ENCODE measurements around the gene HCK.

Gene HCK

DNA sequence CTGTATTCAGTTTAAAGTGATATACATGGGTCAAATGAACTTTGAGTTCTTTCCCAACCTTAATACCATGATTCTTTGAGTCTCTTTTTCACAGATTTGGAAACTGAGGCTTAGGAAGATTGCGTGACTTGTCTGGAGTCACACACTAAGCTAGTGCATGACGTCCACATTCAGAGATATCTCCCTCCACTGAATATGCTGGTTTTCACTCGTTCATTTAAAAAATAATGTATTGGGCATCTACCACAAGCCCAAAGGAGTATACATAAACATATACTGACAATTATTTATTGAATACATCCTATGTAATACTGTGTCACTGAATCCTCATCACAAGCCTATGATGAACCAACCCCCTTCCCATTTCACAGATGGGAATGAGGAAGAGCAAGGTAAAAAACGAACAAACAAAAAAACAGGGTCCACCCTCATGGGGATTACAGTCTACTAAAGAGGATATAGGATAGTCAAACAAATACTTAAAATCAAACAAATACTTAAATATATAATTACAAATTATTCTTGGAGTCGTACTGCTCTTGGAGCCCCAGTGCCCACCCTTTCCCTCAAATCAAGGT lies 56.9 kb downstream of the HCK start:
- TF ChIP-seq SIN3A (IDR thresholded peaks at IDR 0.05; ENCODE audit: borderline replicate concordance, insufficient read depth, low read length) (no peak), POLR2AphosphoS5 (IDR thresholded peaks at IDR 0.05; ENCODE audit: low read depth, low read length) (no peak), FOXP2 (optimal IDR thresholded peaks at IDR 0.05; ENCODE audit: borderline replicate concordance, extremely low read depth, extremely low read length, insufficient read depth) (no peak), TAF1 (IDR thresholded peaks at IDR 0.05; ENCODE audit: borderline replicate concordance, insufficient read depth, low read length) (no peak)
- TF ChIP-seq, protein P1, sequence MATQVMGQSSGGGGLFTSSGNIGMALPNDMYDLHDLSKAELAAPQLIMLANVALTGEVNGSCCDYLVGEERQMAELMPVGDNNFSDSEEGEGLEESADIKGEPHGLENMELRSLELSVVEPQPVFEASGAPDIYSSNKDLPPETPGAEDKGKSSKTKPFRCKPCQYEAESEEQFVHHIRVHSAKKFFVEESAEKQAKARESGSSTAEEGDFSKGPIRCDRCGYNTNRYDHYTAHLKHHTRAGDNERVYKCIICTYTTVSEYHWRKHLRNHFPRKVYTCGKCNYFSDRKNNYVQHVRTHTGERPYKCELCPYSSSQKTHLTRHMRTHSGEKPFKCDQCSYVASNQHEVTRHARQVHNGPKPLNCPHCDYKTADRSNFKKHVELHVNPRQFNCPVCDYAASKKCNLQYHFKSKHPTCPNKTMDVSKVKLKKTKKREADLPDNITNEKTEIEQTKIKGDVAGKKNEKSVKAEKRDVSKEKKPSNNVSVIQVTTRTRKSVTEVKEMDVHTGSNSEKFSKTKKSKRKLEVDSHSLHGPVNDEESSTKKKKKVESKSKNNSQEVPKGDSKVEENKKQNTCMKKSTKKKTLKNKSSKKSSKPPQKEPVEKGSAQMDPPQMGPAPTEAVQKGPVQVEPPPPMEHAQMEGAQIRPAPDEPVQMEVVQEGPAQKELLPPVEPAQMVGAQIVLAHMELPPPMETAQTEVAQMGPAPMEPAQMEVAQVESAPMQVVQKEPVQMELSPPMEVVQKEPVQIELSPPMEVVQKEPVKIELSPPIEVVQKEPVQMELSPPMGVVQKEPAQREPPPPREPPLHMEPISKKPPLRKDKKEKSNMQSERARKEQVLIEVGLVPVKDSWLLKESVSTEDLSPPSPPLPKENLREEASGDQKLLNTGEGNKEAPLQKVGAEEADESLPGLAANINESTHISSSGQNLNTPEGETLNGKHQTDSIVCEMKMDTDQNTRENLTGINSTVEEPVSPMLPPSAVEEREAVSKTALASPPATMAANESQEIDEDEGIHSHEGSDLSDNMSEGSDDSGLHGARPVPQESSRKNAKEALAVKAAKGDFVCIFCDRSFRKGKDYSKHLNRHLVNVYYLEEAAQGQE (IDR thresholded peaks at IDR 0.05; ENCODE audit: insufficient read depth in 1 of 2, low read depth in 2 of 2, low read length in 2 of 2), result no peak

- TF ChIP-seq, protein P1 (IDR thresholded peaks at IDR 0.05; ENCODE audit: insufficient read depth in 1 of 2, low read depth in 2 of 2, low read length in 2 of 2), result peak; percentile 5 to 32; a peak in 1 of 4 replicates
- peak; percentile 98 for TF ChIP-seq TAF1 (IDR thresholded peaks at IDR 0.05; ENCODE audit: borderline replicate concordance, insufficient read depth, low read length)
- 0 out of 2 replicates have a peak, but pooled peaks have one; percentile 45 for TF ChIP-seq SIN3A (IDR thresholded peaks at IDR 0.05; ENCODE audit: borderline replicate concordance, insufficient read depth, low read length)
- TF ChIP-seq POLR2AphosphoS5 (IDR thresholded peaks at IDR 0.05; ENCODE audit: low read depth, low read length), result peak; percentile 93
- TF ChIP-seq FOXP2 (optimal IDR thresholded peaks at IDR 0.05; ENCODE audit: borderline replicate concordance, extremely low read depth, extremely low read length, insufficient read depth), result no peak
Measured at GRCh38 chr20:32109392-32110172, 57.5 kb downstream of the HCK start, which contains the start of gene TM9SF4. Gene TM9SF4 (plus strand): TSS chr20:32109714. CDS start chr20:32109741, 27 bp downstream.

DNA sequence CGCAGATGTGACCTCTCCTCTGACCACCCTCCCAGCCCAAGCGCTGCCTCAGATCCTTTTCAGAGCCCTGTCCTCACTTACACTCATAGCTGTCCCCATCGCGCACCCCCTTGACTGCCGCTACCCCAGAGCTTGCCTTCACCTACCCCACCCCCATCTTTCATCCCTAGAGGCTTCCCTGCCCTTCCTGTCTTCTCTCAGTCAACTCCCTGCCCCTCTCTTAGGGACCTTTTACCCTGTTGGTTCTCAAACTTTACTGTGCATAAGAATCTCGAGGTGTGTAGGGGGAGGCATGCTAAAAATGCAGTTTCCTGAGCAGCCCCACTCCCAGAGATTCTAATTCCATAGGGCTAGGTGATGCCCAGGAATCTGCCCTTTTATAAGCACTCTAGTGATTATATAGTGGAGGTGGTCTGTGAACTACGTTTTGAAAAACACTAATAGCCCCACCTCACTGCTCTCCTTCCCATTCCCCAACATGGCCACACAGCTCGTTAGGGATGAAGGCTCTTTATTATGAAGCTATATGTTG lies 58.2 kb downstream of the HCK start:
- TF ChIP-seq TAF1 (IDR thresholded peaks at IDR 0.05; ENCODE audit: borderline replicate concordance, insufficient read depth, low read length), result no peak
- peak; percentile 45; the same call in 1 of the 2 replicates for TF ChIP-seq SIN3A (IDR thresholded peaks at IDR 0.05; ENCODE audit: borderline replicate concordance, insufficient read depth, low read length)

GRCh38 chr20:32110727-32111126 lies 58.7 kb downstream of the HCK start:
- TF ChIP-seq SIN3A (IDR thresholded peaks at IDR 0.05; ENCODE audit: borderline replicate concordance, insufficient read depth, low read length) (no peak), FOXP2 (optimal IDR thresholded peaks at IDR 0.05; ENCODE audit: borderline replicate concordance, extremely low read depth, extremely low read length, insufficient read depth) (no peak), TAF1 (IDR thresholded peaks at IDR 0.05; ENCODE audit: borderline replicate concordance, insufficient read depth, low read length) (no peak), POLR2AphosphoS5 (IDR thresholded peaks at IDR 0.05; ENCODE audit: low read depth, low read length) (no peak)
- TF ChIP-seq, protein P1 (IDR thresholded peaks at IDR 0.05; ENCODE audit: insufficient read depth in 1 of 2, low read depth in 2 of 2, low read length in 2 of 2), result no peak

DNA sequence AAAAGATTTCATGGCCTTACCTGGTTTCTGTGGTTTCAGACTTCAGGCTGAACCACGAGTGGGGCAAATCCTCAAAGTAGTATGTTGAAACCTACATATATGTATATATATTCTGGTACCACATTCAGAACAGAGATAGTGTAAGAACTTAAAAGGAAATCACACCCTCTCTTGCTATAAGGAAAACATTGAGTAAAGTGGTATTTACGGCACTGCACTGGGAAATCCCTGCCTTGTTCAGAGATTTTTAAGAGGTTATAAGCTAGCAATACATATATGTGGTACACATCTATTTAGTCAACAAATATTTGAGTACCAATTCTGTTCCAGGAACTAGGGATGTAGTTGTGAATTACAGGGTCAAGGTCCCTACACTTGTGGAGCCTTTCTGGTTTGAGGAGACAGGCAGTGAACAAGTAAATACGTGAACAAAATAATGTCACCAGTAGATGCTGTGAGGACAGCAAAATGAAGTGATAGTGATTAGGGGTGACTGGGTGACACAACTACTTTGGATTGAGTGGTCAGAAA lies 59.2 kb downstream of the HCK start:
- TF ChIP-seq, protein P1 (IDR thresholded peaks at IDR 0.05; ENCODE audit: insufficient read depth in 1 of 2, low read depth in 2 of 2, low read length in 2 of 2), result no peak
- no peak for TF ChIP-seq POLR2AphosphoS5 (IDR thresholded peaks at IDR 0.05; ENCODE audit: low read depth, low read length)
- TF ChIP-seq TAF1 (IDR thresholded peaks at IDR 0.05; ENCODE audit: borderline replicate concordance, insufficient read depth, low read length), result no peak
- TF ChIP-seq FOXP2 (optimal IDR thresholded peaks at IDR 0.05; ENCODE audit: borderline replicate concordance, extremely low read depth, extremely low read length, insufficient read depth), result no peak
- TF ChIP-seq SIN3A (IDR thresholded peaks at IDR 0.05; ENCODE audit: borderline replicate concordance, insufficient read depth, low read length), result no peak

All from PFSK-1 (cell line).